K562 (cell line): ENCODE data around the gene BORA. TPM values are rescaled to one million over a fixed set of nuclear protein-coding genes. Genes with fewer than 3 reads are reported as not detected.

Experiments used
- ATAC-seq: fragments of 200-7000 bp; cut with Tn5 transposase; 3 replicates; pipeline ENCODE4 v1.9.1; 2020; ENCODE audit warnings: moderate library complexity
- BruUV-seq: library from RNA; stranded (reverse); fragments of 400-500 nt; replicated peaks from 2 replicates; lab custom pipeline; 2021; lab: Mats Ljungman, UMichigan
- CTCF ChIA-PET: fragments of 300-600 bp; formaldehyde crosslinking; extraction: SDS; loops from one replicate; lab custom pipeline; 2021; ENCODE audit warnings: low intra/inter-chr PET ratio; lab: Yijun Ruan, JAX
- POLR2A ChIA-PET: fragments of 300-600, 350-650 bp; sonication (Branson Sonifier 250); formaldehyde crosslinking; extraction: SDS; loops from one replicate; lab custom pipeline; 2021; ENCODE audit warnings: antibody characterized with exemption, inconsistent platforms; lab: Yijun Ruan, JAX
- DNase-seq, 4 experiments: peaks; one replicate each; pipeline versions ENCODE4 v3.0.0 to v3.0.0-alpha.2; 2011 to 2018; ENCODE audit warnings: low spot score in 3 of 4, mixed read lengths in 3 of 4; ENCODE audit errors: extremely low read depth in 1 of 4
- FAIRE-seq: peaks from 2 replicates; lab custom pipeline; 2011; peaks lifted over from hg19 to GRCh38; lab: Jason Lieb, UNC
- H2AFZ ChIP-seq: 2 replicates; pipeline ENCODE4 v1.6.0; 2011; ENCODE audit warnings: low read depth, low read length, control low read depth, inconsistent platforms
- H3K27ac ChIP-seq: fragments of 200-600 bp; 3 replicates; pipeline ENCODE4 v1.8.0; 2011; ENCODE audit warnings: low read depth, mild to moderate bottlenecking, control low read depth, inconsistent platforms, low read length, moderate library complexity, mixed read lengths; ENCODE audit errors: extremely low read depth
- H3K27me3 ChIP-seq, 2 experiments: fragments of 300-600 bp in 1 of 2; 2 replicates in 1 of 2; 3 replicates in 1 of 2; pipeline versions ENCODE4 v1.6.0 to v1.8.0; 2011; ENCODE audit warnings: inconsistent platforms in 2 of 2, low read length in 2 of 2, mild to moderate bottlenecking in 1 of 2, mixed read lengths in 1 of 2, moderate library complexity in 1 of 2; ENCODE audit not compliant: control insufficient read depth in 2 of 2, insufficient read depth in 2 of 2
- H3K36me3 ChIP-seq: fragments of 300-600 bp; 3 replicates; pipeline ENCODE4 v1.8.0; 2011; ENCODE audit warnings: mild to moderate bottlenecking, low read length, inconsistent platforms; ENCODE audit not compliant: control insufficient read depth, insufficient read depth
- H3K4me1 ChIP-seq, 2 experiments: fragments of 200-600 bp in 1 of 2; replicated peaks in 1 of 2; 2 replicates in 1 of 2; 3 replicates in 1 of 2; pipeline versions ENCODE4 v1.5.1 to v1.8.0; 2011; ENCODE audit warnings: inconsistent platforms in 2 of 2, low read length in 2 of 2, mild to moderate bottlenecking in 1 of 2, mixed read lengths in 1 of 2, moderate library complexity in 1 of 2; ENCODE audit not compliant: control insufficient read depth in 2 of 2, insufficient read depth in 2 of 2
- H3K4me2 ChIP-seq: 2 replicates; pipeline ENCODE4 v1.6.1; 2011; ENCODE audit warnings: low read length, control low read depth, inconsistent platforms, mixed read lengths; ENCODE audit not compliant: insufficient read depth
- H3K4me3 ChIP-seq: fragments of 200-600 bp; sonication (generic), shearing (Covaris generic); 2 replicates; pipeline ENCODE4 v1.5.1; 2016; ENCODE audit warnings: control low read depth, inconsistent platforms
- H3K79me2 ChIP-seq: fragments of 200-600 bp; 3 replicates; pipeline ENCODE4 v1.8.0; 2011; ENCODE audit warnings: low read length, inconsistent platforms; ENCODE audit not compliant: control insufficient read depth, insufficient read depth
- H3K9ac ChIP-seq, 2 experiments: 2 replicates each; pipeline versions ENCODE4 v1.6.0 to v1.6.1; 2011; ENCODE audit warnings: low read depth in 2 of 2, low read length in 2 of 2, control low read depth in 1 of 2, inconsistent platforms in 1 of 2, mild to moderate bottlenecking in 1 of 2, mixed read lengths in 1 of 2; ENCODE audit not compliant: insufficient read depth in 1 of 2
- H3K9me1 ChIP-seq: one replicate; pipeline ENCODE4 v1.6.0; 2011; ENCODE audit warnings: inconsistent platforms, mild to moderate bottlenecking, low read length, moderate library complexity; ENCODE audit not compliant: control insufficient read depth, insufficient read depth
- H3K9me3 ChIP-seq: replicated peaks from 2 replicates; pipeline ENCODE4 v1.5.1; 2011; ENCODE audit warnings: low read depth, low read length, inconsistent platforms; ENCODE audit not compliant: control insufficient read depth, insufficient read depth
- H4K20me1 ChIP-seq: replicated peaks from 2 replicates; pipeline ENCODE4 v1.6.1; 2011; ENCODE audit warnings: low read length, inconsistent platforms, mixed read lengths; ENCODE audit not compliant: control insufficient read depth, insufficient read depth
- FOXA1 ChIP-seq: fragments of 450-650 bp; IDR thresholded peaks from 2 replicates; pipeline ENCODE4 v1.6.1; 2016; ENCODE audit warnings: mild to moderate bottlenecking, borderline replicate concordance
- MTA2 ChIP-seq: fragments of 450-650 bp; IDR thresholded peaks from 2 replicates; pipeline ENCODE4 v1.6.1; 2016; ENCODE audit warnings: low read depth
- SMARCA4 ChIP-seq: fragments of 450-650 bp; IDR thresholded peaks from 2 replicates; pipeline ENCODE4 v1.6.1; 2016
- TAF9B ChIP-seq: fragments of 450-650 bp; IDR thresholded peaks from 2 replicates; pipeline ENCODE4 v1.6.1; 2018; ENCODE audit warnings: mild to moderate bottlenecking; ENCODE audit not compliant: partially characterized antibody
- ZC3H8 ChIP-seq: fragments of 450-650 bp; IDR thresholded peaks from 2 replicates; pipeline ENCODE4 v1.6.1; 2017
- ZNF121 ChIP-seq: sonication (generic); formaldehyde crosslinking; conservative IDR thresholded peaks from 2 replicates; pipeline ENCODE4 v1.8.0; 2022; ENCODE audit warnings: missing genetic modification reagents
- ZNF134 ChIP-seq: fragments of 250-450 bp; sonication (Bioruptor Pico); conservative IDR thresholded peaks from 2 replicates; pipeline ENCODE4 v1.4.0; 2020
- ZNF354B ChIP-seq: fragments of 250-450 bp; sonication (Bioruptor Pico); IDR thresholded peaks from 2 replicates; pipeline ENCODE4 v1.4.0; 2020
- ZNF583 ChIP-seq: fragments of 250-450 bp; sonication (Bioruptor Pico); IDR thresholded peaks from 2 replicates; pipeline ENCODE4 v1.4.0; 2020
- ZNF77 ChIP-seq: fragments of 250-450 bp; sonication (Bioruptor Pico); IDR thresholded peaks from 2 replicates; pipeline ENCODE4 v1.5.0; 2020
- WGBS: fragments of 100-300 bp; shearing (Covaris generic); methylation state at CpG from one replicate; pipeline ENCODE4 v1.1.6; 2016; ENCODE audit warnings: low coverage, mixed read lengths; ENCODE audit not compliant: insufficient coverage; ENCODE audit errors: missing lambda C conversion rate; 5-methylcytosine and 5-hydroxymethylcytosine counted together
- in situ Hi-C: fragments of 300-500 bp; cut with MboI; formaldehyde crosslinking; loops from 4 replicates; pipeline ENCODE4 v1.15.0; 2018; ENCODE audit warnings: inconsistent platforms, mixed read lengths
- intact Hi-C: fragments of 100-400 bp; cut with micrococcal nuclease; formaldehyde crosslinking; loops from 2 replicates; pipeline ENCODE4 v1.14.2; 2022
- polyA plus RNA-seq, 8 experiments: library from polyadenylated mRNA; depleted of rRNA in 4 of 8; stranded (reverse) in 5 of 8; unstranded in 3 of 8; fragments of >200 nt; fragmentation: Nextera tagmentation in 2 of 8; fragmentation: Illumina TruSeq in 1 of 8; extraction: Ambion mirVana in 2 of 8; extraction: Trizol in 1 of 8; gene quantifications; 2 replicates each; pipeline versions ENCODE4 v1.2.1 to v1.2.3, GENCODE V29; 2011 to 2014; ENCODE audit warnings: inconsistent platforms in 1 of 8, missing spikeins in 1 of 8
- total RNA-seq, 7 experiments: library from RNA; depleted of rRNA in 6 of 7; stranded (reverse); fragments of >200 nt in 6 of 7; fragmentation: Illumina TruSeq in 2 of 7; extraction: Trizol in 2 of 7; gene quantifications; 2 replicates each; pipeline versions ENCODE4 v1.2.1 to v1.2.3, GENCODE V29; 2011 to 2021; ENCODE audit warnings: low replicate concordance in 1 of 7
- TF ChIP-seq, protein P1 (sequence below): fragments of 450-650 bp; IDR thresholded peaks from 2 replicates; pipeline ENCODE4 v1.6.1; 2016; ENCODE audit warnings: mild to moderate bottlenecking, moderate library complexity
- TF ChIP-seq, protein P2 (sequence below): fragments of 250-450 bp; sonication (Bioruptor Pico); IDR thresholded peaks from 2 replicates; pipeline ENCODE4 v1.5.0; 2021; ENCODE audit warnings: mild to moderate bottlenecking, borderline replicate concordance

The BORA gene
- total and polyA plus RNA-seq, 9 of the 15 experiments (the other 6 are each of a cell fraction or from before 2014, with no cell fraction given): 12.4 to 21.5 (median 18.2) TPM

DNA sequence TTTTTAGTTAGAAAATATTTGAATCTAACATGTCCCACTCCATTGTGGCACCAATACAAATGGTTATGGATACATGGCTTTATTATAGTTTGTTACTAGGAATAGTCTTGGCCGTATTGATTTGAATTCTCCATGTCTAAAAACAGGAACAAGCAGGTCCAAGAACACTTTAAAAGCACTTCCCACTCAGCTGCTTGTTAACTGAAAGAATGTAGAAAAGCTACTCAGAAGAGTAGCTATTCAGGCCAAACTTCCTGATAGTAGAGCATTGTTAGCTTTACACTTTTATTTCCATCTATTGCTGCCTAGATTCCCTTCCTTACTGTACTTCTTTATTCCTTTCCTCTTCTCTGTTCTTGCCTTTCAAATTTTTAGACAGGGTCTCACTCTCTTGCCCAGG, 61.1 kb downstream of the BORA start:
- Histone ChIP-seq H2AFZ (no peak overlapping the region), H3K9me3 (no peaks in the 10 kb centered on the region), H3K9ac (no peak overlapping the region), H3K36me3 (peaks cover 62% of the 10 kb centered on the region), H4K20me1 (no peaks in the 10 kb centered on the region), H3K27me3 (no peaks in the 10 kb centered on the region), H3K4me2 (no peak overlapping the region), H3K4me3 (no peak overlapping the region), H3K27ac (no peak overlapping the region), H3K4me1 (no peaks in the 10 kb centered on the region; a peak in 2 of 5 replicates), H3K79me2 (peaks cover 63% of the 10 kb centered on the region), H3K9me1 (no peaks in the 10 kb centered on the region)
- in situ Hi-C loops (no loop called here), intact Hi-C loops (no loop called here)
- DNase-seq: no peak
- 89% methylated on average over 1 of the region's 1 CpG for WGBS
- ATAC-seq: no peak
- POLR2A ChIA-PET: no interaction called here
- no peak for FAIRE-seq
- BruUV-seq: no TSS peak
- CTCF ChIA-PET: no interaction called here
- TF ChIP-seq ZNF121 (CRISPR knock-in tag) (no peak), ZC3H8 (no peak), MTA2 (no peak), SMARCA4 (no peak), ZNF134 (CRISPR knock-in tag) (no peak), FOXA1 (no peak), ZNF354B (CRISPR knock-in tag) (no peak), ZNF77 (CRISPR knock-in tag) (no peak), TAF9B (no peak), ZNF583 (CRISPR knock-in tag) (no peak)
- TF ChIP-seq, protein P1, sequence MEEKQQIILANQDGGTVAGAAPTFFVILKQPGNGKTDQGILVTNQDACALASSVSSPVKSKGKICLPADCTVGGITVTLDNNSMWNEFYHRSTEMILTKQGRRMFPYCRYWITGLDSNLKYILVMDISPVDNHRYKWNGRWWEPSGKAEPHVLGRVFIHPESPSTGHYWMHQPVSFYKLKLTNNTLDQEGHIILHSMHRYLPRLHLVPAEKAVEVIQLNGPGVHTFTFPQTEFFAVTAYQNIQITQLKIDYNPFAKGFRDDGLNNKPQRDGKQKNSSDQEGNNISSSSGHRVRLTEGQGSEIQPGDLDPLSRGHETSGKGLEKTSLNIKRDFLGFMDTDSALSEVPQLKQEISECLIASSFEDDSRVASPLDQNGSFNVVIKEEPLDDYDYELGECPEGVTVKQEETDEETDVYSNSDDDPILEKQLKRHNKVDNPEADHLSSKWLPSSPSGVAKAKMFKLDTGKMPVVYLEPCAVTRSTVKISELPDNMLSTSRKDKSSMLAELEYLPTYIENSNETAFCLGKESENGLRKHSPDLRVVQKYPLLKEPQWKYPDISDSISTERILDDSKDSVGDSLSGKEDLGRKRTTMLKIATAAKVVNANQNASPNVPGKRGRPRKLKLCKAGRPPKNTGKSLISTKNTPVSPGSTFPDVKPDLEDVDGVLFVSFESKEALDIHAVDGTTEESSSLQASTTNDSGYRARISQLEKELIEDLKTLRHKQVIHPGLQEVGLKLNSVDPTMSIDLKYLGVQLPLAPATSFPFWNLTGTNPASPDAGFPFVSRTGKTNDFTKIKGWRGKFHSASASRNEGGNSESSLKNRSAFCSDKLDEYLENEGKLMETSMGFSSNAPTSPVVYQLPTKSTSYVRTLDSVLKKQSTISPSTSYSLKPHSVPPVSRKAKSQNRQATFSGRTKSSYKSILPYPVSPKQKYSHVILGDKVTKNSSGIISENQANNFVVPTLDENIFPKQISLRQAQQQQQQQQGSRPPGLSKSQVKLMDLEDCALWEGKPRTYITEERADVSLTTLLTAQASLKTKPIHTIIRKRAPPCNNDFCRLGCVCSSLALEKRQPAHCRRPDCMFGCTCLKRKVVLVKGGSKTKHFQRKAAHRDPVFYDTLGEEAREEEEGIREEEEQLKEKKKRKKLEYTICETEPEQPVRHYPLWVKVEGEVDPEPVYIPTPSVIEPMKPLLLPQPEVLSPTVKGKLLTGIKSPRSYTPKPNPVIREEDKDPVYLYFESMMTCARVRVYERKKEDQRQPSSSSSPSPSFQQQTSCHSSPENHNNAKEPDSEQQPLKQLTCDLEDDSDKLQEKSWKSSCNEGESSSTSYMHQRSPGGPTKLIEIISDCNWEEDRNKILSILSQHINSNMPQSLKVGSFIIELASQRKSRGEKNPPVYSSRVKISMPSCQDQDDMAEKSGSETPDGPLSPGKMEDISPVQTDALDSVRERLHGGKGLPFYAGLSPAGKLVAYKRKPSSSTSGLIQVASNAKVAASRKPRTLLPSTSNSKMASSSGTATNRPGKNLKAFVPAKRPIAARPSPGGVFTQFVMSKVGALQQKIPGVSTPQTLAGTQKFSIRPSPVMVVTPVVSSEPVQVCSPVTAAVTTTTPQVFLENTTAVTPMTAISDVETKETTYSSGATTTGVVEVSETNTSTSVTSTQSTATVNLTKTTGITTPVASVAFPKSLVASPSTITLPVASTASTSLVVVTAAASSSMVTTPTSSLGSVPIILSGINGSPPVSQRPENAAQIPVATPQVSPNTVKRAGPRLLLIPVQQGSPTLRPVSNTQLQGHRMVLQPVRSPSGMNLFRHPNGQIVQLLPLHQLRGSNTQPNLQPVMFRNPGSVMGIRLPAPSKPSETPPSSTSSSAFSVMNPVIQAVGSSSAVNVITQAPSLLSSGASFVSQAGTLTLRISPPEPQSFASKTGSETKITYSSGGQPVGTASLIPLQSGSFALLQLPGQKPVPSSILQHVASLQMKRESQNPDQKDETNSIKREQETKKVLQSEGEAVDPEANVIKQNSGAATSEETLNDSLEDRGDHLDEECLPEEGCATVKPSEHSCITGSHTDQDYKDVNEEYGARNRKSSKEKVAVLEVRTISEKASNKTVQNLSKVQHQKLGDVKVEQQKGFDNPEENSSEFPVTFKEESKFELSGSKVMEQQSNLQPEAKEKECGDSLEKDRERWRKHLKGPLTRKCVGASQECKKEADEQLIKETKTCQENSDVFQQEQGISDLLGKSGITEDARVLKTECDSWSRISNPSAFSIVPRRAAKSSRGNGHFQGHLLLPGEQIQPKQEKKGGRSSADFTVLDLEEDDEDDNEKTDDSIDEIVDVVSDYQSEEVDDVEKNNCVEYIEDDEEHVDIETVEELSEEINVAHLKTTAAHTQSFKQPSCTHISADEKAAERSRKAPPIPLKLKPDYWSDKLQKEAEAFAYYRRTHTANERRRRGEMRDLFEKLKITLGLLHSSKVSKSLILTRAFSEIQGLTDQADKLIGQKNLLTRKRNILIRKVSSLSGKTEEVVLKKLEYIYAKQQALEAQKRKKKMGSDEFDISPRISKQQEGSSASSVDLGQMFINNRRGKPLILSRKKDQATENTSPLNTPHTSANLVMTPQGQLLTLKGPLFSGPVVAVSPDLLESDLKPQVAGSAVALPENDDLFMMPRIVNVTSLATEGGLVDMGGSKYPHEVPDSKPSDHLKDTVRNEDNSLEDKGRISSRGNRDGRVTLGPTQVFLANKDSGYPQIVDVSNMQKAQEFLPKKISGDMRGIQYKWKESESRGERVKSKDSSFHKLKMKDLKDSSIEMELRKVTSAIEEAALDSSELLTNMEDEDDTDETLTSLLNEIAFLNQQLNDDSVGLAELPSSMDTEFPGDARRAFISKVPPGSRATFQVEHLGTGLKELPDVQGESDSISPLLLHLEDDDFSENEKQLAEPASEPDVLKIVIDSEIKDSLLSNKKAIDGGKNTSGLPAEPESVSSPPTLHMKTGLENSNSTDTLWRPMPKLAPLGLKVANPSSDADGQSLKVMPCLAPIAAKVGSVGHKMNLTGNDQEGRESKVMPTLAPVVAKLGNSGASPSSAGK: no peak
- TF ChIP-seq, protein P2, sequence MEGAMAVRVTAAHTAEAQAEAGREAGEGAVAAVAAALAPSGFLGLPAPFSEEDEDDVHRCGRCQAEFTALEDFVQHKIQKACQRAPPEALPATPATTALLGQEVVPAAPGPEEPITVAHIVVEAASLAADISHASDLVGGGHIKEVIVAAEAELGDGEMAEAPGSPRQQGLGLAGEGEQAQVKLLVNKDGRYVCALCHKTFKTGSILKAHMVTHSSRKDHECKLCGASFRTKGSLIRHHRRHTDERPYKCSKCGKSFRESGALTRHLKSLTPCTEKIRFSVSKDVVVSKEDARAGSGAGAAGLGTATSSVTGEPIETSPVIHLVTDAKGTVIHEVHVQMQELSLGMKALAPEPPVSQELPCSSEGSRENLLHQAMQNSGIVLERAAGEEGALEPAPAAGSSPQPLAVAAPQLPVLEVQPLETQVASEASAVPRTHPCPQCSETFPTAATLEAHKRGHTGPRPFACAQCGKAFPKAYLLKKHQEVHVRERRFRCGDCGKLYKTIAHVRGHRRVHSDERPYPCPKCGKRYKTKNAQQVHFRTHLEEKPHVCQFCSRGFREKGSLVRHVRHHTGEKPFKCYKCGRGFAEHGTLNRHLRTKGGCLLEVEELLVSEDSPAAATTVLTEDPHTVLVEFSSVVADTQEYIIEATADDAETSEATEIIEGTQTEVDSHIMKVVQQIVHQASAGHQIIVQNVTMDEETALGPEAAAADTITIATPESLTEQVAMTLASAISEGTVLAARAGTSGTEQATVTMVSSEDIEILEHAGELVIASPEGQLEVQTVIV (CRISPR knock-in tag): no peak
